ENCODE results near the gene CCDC87. TPM values are rescaled to one million over a fixed set of nuclear protein-coding genes. Genes with fewer than 3 reads are reported as not detected.
A peak's percentile ranks its signal among the peaks of the same experiment; 100 is the strongest.
"Not testable (repeated sequence)": the region's sequence is repeated elsewhere in the genome, so short reads cannot be mapped to it uniquely, and the experiment has no call there.

CCDC87 gene
- total and polyA plus RNA-seq, 8 donors, result 0.15 to 0.40 (median 0.32) TPM

DNA sequence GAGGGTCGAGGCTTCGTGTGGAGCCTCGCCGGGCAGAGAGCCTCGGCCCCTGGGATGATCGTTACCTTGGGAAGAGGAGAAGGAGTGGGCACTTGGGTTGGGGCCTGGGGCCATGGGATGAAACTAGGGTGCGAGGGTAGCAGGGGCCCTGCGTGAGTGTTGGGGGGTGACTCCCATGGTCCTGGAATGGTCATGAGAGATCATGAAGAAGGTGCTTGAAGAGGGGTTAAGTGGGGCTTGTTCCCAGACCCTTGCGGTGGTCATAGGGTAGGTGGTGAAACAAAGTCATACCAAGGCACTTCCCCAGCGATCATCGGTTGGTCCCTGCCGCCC, 406 bp upstream of the CCDC87 start:
- peak overlapping the region; percentile 55 to 78 (median 68) for H3K27ac ChIP-seq
- TF ChIP-seq, protein P1, sequence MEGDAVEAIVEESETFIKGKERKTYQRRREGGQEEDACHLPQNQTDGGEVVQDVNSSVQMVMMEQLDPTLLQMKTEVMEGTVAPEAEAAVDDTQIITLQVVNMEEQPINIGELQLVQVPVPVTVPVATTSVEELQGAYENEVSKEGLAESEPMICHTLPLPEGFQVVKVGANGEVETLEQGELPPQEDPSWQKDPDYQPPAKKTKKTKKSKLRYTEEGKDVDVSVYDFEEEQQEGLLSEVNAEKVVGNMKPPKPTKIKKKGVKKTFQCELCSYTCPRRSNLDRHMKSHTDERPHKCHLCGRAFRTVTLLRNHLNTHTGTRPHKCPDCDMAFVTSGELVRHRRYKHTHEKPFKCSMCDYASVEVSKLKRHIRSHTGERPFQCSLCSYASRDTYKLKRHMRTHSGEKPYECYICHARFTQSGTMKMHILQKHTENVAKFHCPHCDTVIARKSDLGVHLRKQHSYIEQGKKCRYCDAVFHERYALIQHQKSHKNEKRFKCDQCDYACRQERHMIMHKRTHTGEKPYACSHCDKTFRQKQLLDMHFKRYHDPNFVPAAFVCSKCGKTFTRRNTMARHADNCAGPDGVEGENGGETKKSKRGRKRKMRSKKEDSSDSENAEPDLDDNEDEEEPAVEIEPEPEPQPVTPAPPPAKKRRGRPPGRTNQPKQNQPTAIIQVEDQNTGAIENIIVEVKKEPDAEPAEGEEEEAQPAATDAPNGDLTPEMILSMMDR (IDR thresholded peaks at IDR 0.05), result no peak
- 15% methylated on average over 12 of the region's 12 CpGs for WGBS, 2 donors
- H3K9me3 ChIP-seq, result no peaks in the 10 kb centered on the region
- H3K27me3 ChIP-seq, result no peaks in the 10 kb centered on the region
- H3K4me1 ChIP-seq, result peaks cover 0 to 11% (median 4%) of the 10 kb centered on the region in 3 donors
- DNase-seq, result no peak
- intact Hi-C loops (cut with DNase I), result no loop called here
- peak overlapping the region; percentile 35 to 65 (median 51) for H3K4me3 ChIP-seq
- no peak for FAIRE-seq
- no peaks in the 10 kb centered on the region for H3K36me3 ChIP-seq
- ATAC-seq, result peak in 1 of 4 donors; percentile 28

DNA sequence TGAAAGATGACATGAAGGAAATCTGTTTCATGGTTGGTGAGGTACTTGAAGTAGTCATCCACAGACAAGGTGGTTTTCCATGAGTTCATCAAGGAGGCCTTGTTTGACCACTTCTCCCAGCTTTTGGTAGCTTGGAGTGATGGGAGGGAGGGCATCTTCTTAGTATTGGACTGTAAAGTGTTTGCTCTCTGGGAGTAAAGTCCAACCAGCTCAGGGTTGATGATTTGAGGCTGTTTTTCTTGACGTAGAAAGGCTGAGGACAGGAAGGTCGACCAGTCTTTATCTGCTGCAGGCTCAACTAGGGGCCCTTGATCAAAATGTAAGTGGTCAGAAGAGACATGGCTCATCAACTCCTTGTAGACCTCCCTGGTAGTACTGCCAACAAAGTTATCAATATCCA, 1.7 kb downstream of the CCDC87 start:
- Histone ChIP-seq H3K4me1 (peaks cover 0 to 11% (median 4%) of the 10 kb centered on the region in 3 donors), H3K27me3 (no peaks in the 10 kb centered on the region), H3K9me3 (no peaks in the 10 kb centered on the region), H3K4me3 (no peak overlapping the region), H3K36me3 (no peaks in the 10 kb centered on the region), H3K27ac (no peak overlapping the region)
- no peak for DNase-seq
- intact Hi-C loops (cut with DNase I), result no loop called here
- no peak for ATAC-seq
- TF ChIP-seq, protein P1 (IDR thresholded peaks at IDR 0.05), result no peak
- FAIRE-seq, result no peak
- 41 to 51% methylated on average over 2 of the region's 2 CpGs for WGBS, 2 donors

DNA sequence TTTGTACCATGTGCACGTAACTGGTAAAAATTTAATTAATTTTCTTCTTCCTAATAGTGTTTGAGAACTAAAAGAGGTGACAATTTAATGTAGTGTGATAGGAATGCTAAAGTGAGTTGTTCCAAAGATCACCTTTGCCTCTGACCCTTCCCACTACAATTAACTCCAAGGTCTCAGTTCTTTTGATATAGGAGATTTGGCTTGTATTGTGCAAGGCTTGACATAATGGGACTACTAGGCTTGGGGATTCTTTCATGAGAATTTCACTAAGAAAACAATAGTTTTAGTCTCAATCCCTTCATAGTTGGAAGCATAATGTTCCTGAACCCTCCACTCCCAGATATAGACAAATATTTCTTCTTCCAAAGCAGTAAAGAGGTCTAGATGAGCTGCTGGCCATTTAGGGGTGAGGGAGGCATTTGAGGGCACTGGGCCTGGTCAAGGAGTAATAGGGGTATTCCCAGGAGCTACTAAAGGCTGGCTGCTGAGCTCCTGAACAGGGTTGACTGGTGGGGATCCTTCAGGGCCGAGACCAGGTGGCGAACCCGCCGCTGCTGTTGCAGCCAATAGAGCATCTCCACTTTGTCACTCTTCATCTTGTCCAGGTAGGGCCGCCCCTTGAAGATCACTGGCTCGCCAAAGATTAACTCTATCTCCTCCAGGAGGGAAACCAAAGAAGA, 2.7 kb downstream of the CCDC87 start:
- WGBS, 2 donors, result 93 to 97% methylated on average over 4 to 7 of the region's 7 CpGs
- no peaks in the 10 kb centered on the region for H3K27me3 ChIP-seq
- no peak for DNase-seq
- no peaks in the 10 kb centered on the region for H3K9me3 ChIP-seq
- TF ChIP-seq, protein P1 (IDR thresholded peaks at IDR 0.05), result no peak
- H3K4me1 ChIP-seq, result peaks cover 0 to 8% (median 4%) of the 10 kb centered on the region in 3 donors
- no peak for FAIRE-seq
- no peaks in the 10 kb centered on the region for H3K36me3 ChIP-seq
- no peak overlapping the region for H3K27ac ChIP-seq
- no peak overlapping the region for H3K4me3 ChIP-seq
- intact Hi-C loops (cut with DNase I), result no loop called here
- no peak for ATAC-seq

DNA sequence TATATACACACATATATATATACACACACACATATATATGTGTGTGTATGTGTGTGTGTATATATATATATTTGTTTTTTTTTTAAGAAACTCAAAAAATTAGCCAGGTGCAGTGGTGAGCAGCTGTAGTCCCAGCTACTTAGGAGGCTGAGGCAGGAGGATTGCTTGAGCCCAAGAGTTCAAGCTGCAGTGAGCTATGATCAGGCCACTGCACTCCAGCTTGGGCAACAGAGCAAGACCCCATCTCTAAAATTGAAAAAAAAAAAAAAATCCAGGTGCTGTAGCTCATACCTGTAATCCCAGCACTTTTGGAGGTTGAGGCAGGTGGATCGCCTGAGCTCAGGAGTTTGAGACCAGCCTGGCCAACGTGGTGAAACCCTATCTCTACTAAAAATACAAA, 3.5 kb downstream of the CCDC87 start:
- intact Hi-C loops (cut with DNase I); DNase-seq; H3K36me3 ChIP-seq; H3K4me3 ChIP-seq; FAIRE-seq; H3K27me3 ChIP-seq; H3K27ac ChIP-seq; ATAC-seq; H3K4me1 ChIP-seq; H3K9me3 ChIP-seq: not testable (repeated sequence)
- WGBS, 2 donors, result 63 to 71% methylated on average over 2 of the region's 2 CpGs

DNA sequence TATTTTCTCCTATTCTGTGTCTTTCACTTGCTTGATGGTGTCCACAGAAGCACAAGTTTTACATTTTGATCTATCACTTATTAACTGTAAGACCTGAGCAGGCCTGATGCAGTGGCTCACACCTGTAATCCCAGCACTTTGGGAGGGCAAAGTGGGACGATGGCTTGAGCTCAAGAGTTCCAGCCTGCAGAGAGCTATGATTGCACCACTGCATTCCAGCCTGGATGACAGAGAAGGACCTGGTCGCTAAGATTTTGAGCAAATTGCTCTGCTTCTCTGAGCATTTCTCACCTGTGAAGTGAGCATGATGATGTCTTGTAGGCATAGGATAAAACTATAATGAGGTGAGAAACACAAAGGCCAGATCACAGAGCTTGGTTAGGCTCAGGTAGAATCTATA, 6.7 kb downstream of the CCDC87 start:
- no peak overlapping the region for H3K4me3 ChIP-seq
- no peak for FAIRE-seq
- no peaks in the 10 kb centered on the region for H3K27me3 ChIP-seq
- H3K9me3 ChIP-seq, result no peaks in the 10 kb centered on the region
- no peaks in the 10 kb centered on the region for H3K36me3 ChIP-seq
- no peaks in the 10 kb centered on the region for H3K4me1 ChIP-seq
- H3K27ac ChIP-seq, result no peak overlapping the region
- DNase-seq, result no peak
- TF ChIP-seq, protein P1 (IDR thresholded peaks at IDR 0.05), result no peak
- WGBS, 2 donors, result 41 to 48% methylated on average over 2 of the region's 2 CpGs
- no peak for ATAC-seq
- intact Hi-C loops (cut with DNase I), result no loop called here

DNA sequence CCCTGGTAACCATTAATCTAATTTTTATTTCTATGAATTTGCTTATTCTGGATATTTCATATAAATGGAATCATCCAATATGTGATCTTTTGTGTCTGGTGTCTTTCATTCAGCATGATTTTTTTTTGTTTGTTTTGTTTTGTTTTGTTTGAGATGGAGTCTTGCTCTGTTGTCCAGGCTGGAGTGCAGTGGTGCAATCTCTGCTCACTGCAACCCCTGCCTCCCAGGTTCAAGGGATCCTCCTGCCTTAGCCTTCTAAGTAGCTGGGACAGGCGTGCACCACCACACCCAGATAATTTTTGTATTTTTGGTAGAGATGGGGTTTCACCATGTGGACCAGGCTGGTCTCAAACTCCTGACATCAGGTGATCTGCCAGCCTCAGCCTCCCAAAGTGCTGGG, 7.4 kb downstream of the CCDC87 start:
- intact Hi-C loops (cut with DNase I); FAIRE-seq: not testable (repeated sequence)

DNA sequence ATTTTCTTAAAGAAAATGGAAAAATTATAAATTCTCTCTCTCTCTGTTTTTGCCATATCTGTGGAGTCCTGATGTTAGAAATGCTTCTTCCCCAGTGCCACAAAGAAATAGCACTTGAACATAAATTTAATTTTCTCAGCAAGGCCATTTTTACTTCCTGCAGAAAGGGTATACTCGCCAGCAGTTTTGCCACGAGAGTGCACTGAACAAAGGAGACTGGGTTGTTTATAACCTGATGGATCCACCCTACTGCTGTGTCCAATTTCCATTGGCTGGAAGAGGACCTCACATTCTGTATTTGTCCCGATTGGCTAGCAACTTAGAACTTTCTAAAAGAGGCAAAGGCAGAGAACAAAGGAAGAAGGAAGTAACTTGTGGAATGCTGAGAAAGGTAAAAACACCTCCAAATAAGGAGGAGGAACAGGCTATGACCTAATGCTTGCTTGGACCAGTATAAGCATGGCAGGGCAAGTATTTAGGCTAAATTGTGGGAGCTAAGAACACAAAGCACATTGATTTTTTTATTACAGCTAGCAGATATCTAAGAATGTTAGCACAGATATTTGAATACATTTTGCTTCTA, 10.2 kb downstream of the CCDC87 start:
- FAIRE-seq; H3K36me3 ChIP-seq; H3K27me3 ChIP-seq; H3K4me1 ChIP-seq; H3K4me3 ChIP-seq; H3K9me3 ChIP-seq; ATAC-seq; H3K27ac ChIP-seq; intact Hi-C loops (cut with DNase I); DNase-seq: not testable (repeated sequence)
- 76 to 90% methylated on average over 3 of the region's 3 CpGs for WGBS, 2 donors

More for the DNA sequence above, 7.4 kb downstream of the CCDC87 start:
- not testable (repeated sequence) for H3K27me3 ChIP-seq, H3K4me1 ChIP-seq, H3K27ac ChIP-seq, H3K4me3 ChIP-seq, H3K36me3 ChIP-seq, ATAC-seq, DNase-seq, H3K9me3 ChIP-seq
- 79 to 86% methylated on average over 1 of the region's 1 CpG for WGBS, 2 donors

Data from pancreas (tissue), 10 donors.